ENCODE measurements around the gene ST3GAL3.

- TF ChIP-seq EZH2 (IDR thresholded peaks at IDR 0.05; ENCODE audit: borderline replicate concordance, low read depth, low read length, poor library complexity, severe bottlenecking) (no peak), CTCF (conservative IDR thresholded peaks at IDR 0.05; ENCODE audit: low read depth, low read length) (no peak)
These were observed 173.3 kb downstream of the ST3GAL3 start for GRCh38 chr1:43880604-43881003.

Measured in A673 (cell line).